Smooth muscle cell (in vitro differentiated cells): ENCODE results near the gene POT1. TPM values are rescaled to one million over a fixed set of nuclear protein-coding genes. Genes with fewer than 3 reads are reported as not detected.

Source experiments
- DNase-seq: peaks from one replicate; lab custom pipeline; 2025; ENCODE audit not compliant: unreplicated experiment; lab: John Stamatoyannopoulos, UW
- H2AFZ ChIP-seq: fragments of 200-600 bp; sonication (generic); 2 replicates; pipeline ENCODE4 v1.6.0; 2016; ENCODE audit warnings: antibody characterized with exemption, low read depth, mild to moderate bottlenecking
- H3F3A ChIP-seq: fragments of 200-600 bp; sonication (generic); 2 replicates; pipeline ENCODE4 v1.6.0; 2017; ENCODE audit warnings: antibody characterized with exemption, low read depth
- H3K27ac ChIP-seq: fragments of 200-600 bp; sonication (generic); 2 replicates; pipeline ENCODE4 v1.5.1; 2016; ENCODE audit warnings: low read depth, mild to moderate bottlenecking
- H3K27me3 ChIP-seq: fragments of 200-600 bp; sonication (generic); 2 replicates; pipeline ENCODE4 v1.6.1; 2016; ENCODE audit warnings: low read depth, mild to moderate bottlenecking
- H3K36me3 ChIP-seq: fragments of 200-600 bp; sonication (generic); 2 replicates; pipeline ENCODE4 v1.5.1; 2016; ENCODE audit warnings: low read depth
- H3K4me1 ChIP-seq: fragments of 200-600 bp; sonication (generic); 2 replicates; pipeline ENCODE4 v1.5.1; 2016; ENCODE audit warnings: low read depth
- H3K4me2 ChIP-seq: fragments of 200-600 bp; sonication (generic); 2 replicates; pipeline ENCODE4 v1.6.0; 2016; ENCODE audit warnings: mild to moderate bottlenecking
- H3K4me3 ChIP-seq: fragments of 200-600 bp; sonication (generic); 2 replicates; pipeline ENCODE4 v1.5.1; 2016; ENCODE audit warnings: mild to moderate bottlenecking
- H3K79me2 ChIP-seq: fragments of 200-600 bp; sonication (generic); 2 replicates; pipeline ENCODE4 v1.6.0; 2016; ENCODE audit warnings: low read depth, mild to moderate bottlenecking
- H3K9ac ChIP-seq: fragments of 200-600 bp; sonication (generic); 2 replicates; pipeline ENCODE4 v1.6.0; 2016; ENCODE audit warnings: low read depth
- H3K9me3 ChIP-seq: fragments of 200-600 bp; sonication (generic); replicated peaks from 2 replicates; pipeline ENCODE4 v1.5.1; 2016; ENCODE audit warnings: low read depth
- H4K20me1 ChIP-seq: fragments of 200-600 bp; sonication (generic); 2 replicates; pipeline ENCODE4 v1.6.0; 2016; ENCODE audit warnings: low read depth
- CTCF ChIP-seq: fragments of 200-600 bp; sonication (generic); IDR thresholded peaks from 2 replicates; pipeline ENCODE4 v1.5.1; 2017; ENCODE audit warnings: borderline replicate concordance, mild to moderate bottlenecking, antibody characterized with exemption; ENCODE audit not compliant: insufficient read depth, poor library complexity, severe bottlenecking
- WGBS: methylation state at CpG from one replicate; pipeline ENCODE4 v1.1.7; 2016; ENCODE audit warnings: low lambda C conversion rate; 5-methylcytosine and 5-hydroxymethylcytosine counted together
- polyA plus RNA-seq: library from polyadenylated mRNA; unstranded; fragments of >200 nt; fragmentation: Nextera tagmentation; extraction: Ambion mirVana; gene quantifications from 2 replicates; pipeline ENCODE4 v1.2.1, GENCODE V29; 2016
- total RNA-seq: library from RNA; depleted of rRNA; stranded (reverse); fragments of >200 nt; gene quantifications from 2 replicates; pipeline ENCODE4 v1.2.3, GENCODE V29; 2014

The POT1 gene
- total and polyA plus RNA-seq, 2 experiments from 2014 or later = 12.2 to 35.5 TPM

GRCh38 chr7:124893140-124893827, 36.3 kb downstream of the POT1 start:
- Histone ChIP-seq H3K9ac (no peak overlapping the region), H3K27me3 (no peaks in the 10 kb centered on the region), H4K20me1 (no peaks in the 10 kb centered on the region), H3K9me3 (no peaks in the 10 kb centered on the region), H2AFZ (no peak overlapping the region), H3K4me2 (no peak overlapping the region), H3K4me3 (no peak overlapping the region), H3K27ac (no peak overlapping the region), H3K4me1 (no peaks in the 10 kb centered on the region), H3K79me2 (no peaks in the 10 kb centered on the region), H3F3A (no peaks in the 10 kb centered on the region), H3K36me3 (peaks cover 17% of the 10 kb centered on the region)
- WGBS = 84% methylated on average over 1 of the region's 1 CpG
- no peak for TF ChIP-seq CTCF
- no peak for DNase-seq

- H3K79me2 ChIP-seq = no peaks in the 10 kb centered on the region
- H4K20me1 ChIP-seq = no peaks in the 10 kb centered on the region
- no peak overlapping the region for H2AFZ ChIP-seq
- peaks cover 17% of the 10 kb centered on the region for H3K36me3 ChIP-seq
- no peaks in the 10 kb centered on the region for H3F3A ChIP-seq
- no peak overlapping the region for H3K27ac ChIP-seq
- H3K9ac ChIP-seq = no peak overlapping the region
- H3K4me2 ChIP-seq = no peak overlapping the region
- H3K4me1 ChIP-seq = no peaks in the 10 kb centered on the region
- 94% methylated on average over 3 of the region's 3 CpGs for WGBS
- no peak for TF ChIP-seq CTCF
- H3K27me3 ChIP-seq = no peaks in the 10 kb centered on the region
- no peak overlapping the region for H3K4me3 ChIP-seq
- DNase-seq = no peak
- no peaks in the 10 kb centered on the region for H3K9me3 ChIP-seq
Observed at GRCh38 chr7:124887247-124887646, 42.4 kb downstream of the POT1 start.

- Histone ChIP-seq H3K9ac (no peak overlapping the region), H3K36me3 (no peaks in the 10 kb centered on the region), H3F3A (no peaks in the 10 kb centered on the region), H3K4me1 (no peaks in the 10 kb centered on the region), H3K4me2 (no peak overlapping the region), H3K79me2 (no peaks in the 10 kb centered on the region), H3K27ac (no peak overlapping the region), H3K27me3 (no peaks in the 10 kb centered on the region), H2AFZ (no peak overlapping the region), H3K4me3 (no peak overlapping the region), H3K9me3 (no peaks in the 10 kb centered on the region), H4K20me1 (no peaks in the 10 kb centered on the region)
- TF ChIP-seq CTCF = no peak
- WGBS = 87% methylated on average over 1 of the region's 1 CpG
- DNase-seq = no peak
Observed at GRCh38 chr7:124881981-124882380, 47.6 kb downstream of the POT1 start.

GRCh38 chr7:124879771-124880170, 49.9 kb downstream of the POT1 start:
- H3F3A ChIP-seq = no peaks in the 10 kb centered on the region
- H3K4me2 ChIP-seq = no peak overlapping the region
- no peak overlapping the region for H3K27ac ChIP-seq
- no peak for TF ChIP-seq CTCF
- no peaks in the 10 kb centered on the region for H3K27me3 ChIP-seq
- no peak for DNase-seq
- no peaks in the 10 kb centered on the region for H3K36me3 ChIP-seq
- no peaks in the 10 kb centered on the region for H3K4me1 ChIP-seq
- 94% methylated on average over 1 of the region's 1 CpG for WGBS
- H3K4me3 ChIP-seq = no peak overlapping the region
- H4K20me1 ChIP-seq = no peaks in the 10 kb centered on the region
- H2AFZ ChIP-seq = no peak overlapping the region
- H3K79me2 ChIP-seq = no peaks in the 10 kb centered on the region
- H3K9me3 ChIP-seq = no peaks in the 10 kb centered on the region
- H3K9ac ChIP-seq = no peak overlapping the region
